Esophagus squamous epithelium (tissue), 5 donors: ENCODE results near the gene ACP4. TPM values are rescaled to one million over a fixed set of nuclear protein-coding genes. Genes with fewer than 3 reads are reported as not detected.

Source experiments
- DNase-seq: peaks from one replicate; lab custom pipeline; 2025; lab: John Stamatoyannopoulos, UW
- H3K27ac ChIP-seq, 4 donors: fragments of 200-600 bp; sonication (generic); one replicate each; pipeline ENCODE4 v1.5.1; 2016 to 2019; ENCODE audit warnings: mild to moderate bottlenecking in 1 of 4
- H3K27me3 ChIP-seq, 4 donors: fragments of 200-600 bp; sonication (generic); 1 replicate in 3 of 4; 2 replicates in 1 of 4; pipeline versions ENCODE4 v1.5.1 to v1.6.0; 2017 to 2021; ENCODE audit warnings: antibody characterized with exemption in 1 of 4
- H3K36me3 ChIP-seq, 3 donors: fragments of 200-600 bp; sonication (generic); one replicate each; pipeline ENCODE4 v1.5.1; 2016 to 2019
- H3K4me1 ChIP-seq, 3 donors: fragments of 200-600 bp; sonication (generic); one replicate each; pipeline ENCODE4 v1.5.1; 2017 to 2019
- H3K4me3 ChIP-seq, 4 donors: fragments of 200-600 bp; sonication (generic); 1 replicate in 3 of 4; 2 replicates in 1 of 4; pipeline ENCODE4 v1.5.1; 2016 to 2019; ENCODE audit warnings: mild to moderate bottlenecking in 2 of 4, moderate library complexity in 1 of 4
- H3K9me3 ChIP-seq, 3 donors: fragments of 200-600 bp; sonication (generic); one replicate each; pipeline ENCODE4 v1.5.1; 2016 to 2019
- POLR2A ChIP-seq, 4 donors: fragments of 450-650 bp; IDR thresholded peaks; one replicate each; pipeline ENCODE4 v1.6.1; 2017; ENCODE audit warnings: antibody characterized with exemption in 4 of 4, mild to moderate bottlenecking in 4 of 4, moderate library complexity in 3 of 4
- WGBS, 2 donors: methylation state at CpG; one replicate each; pipeline ENCODE4 v1.1.5; 2018; 5-methylcytosine and 5-hydroxymethylcytosine counted together
- intact Hi-C: fragments of 100-400 bp; cut with DNase I; formaldehyde crosslinking; loops from one replicate; pipeline ENCODE4 v1.15.0; 2022
- small RNA-seq, 4 donors: library from RNA; depleted of rRNA; stranded (forward); fragments of <200 nt; gene quantifications; one replicate each; pipeline ENCODE3, GENCODE V24; 2016
- total RNA-seq, 4 donors: library from RNA; depleted of rRNA; stranded (reverse); fragments of >200 nt; gene quantifications; one replicate each; pipeline ENCODE4 v1.1.0, GENCODE V29; 2016
- donor health status: DM: yes; HTN: yes; CAD: no.

Gene ACP4
- total RNA-seq, 4 donors from 2014 or later, result not detected

GRCh38 chr19:50844296-50844935 is 54.2 kb downstream of the ACP4 start:
- no peak overlapping the region for H3K27ac ChIP-seq
- WGBS, 2 donors, result 58 to 62% methylated on average over 5 to 8 of the region's 8 CpGs

More at GRCh38 chr19:50844296-50844935, 54.2 kb downstream of the ACP4 start:
- TF ChIP-seq POLR2A (IDR thresholded peaks at IDR 0.05), result no peak
- Histone ChIP-seq H3K9me3 (peaks cover 0 to 11% (median 0%) of the 10 kb centered on the region in 3 donors), H3K4me3 (no peak overlapping the region), H3K36me3 (no peaks in the 10 kb centered on the region), H3K4me1 (no peaks in the 10 kb centered on the region), H3K27me3 (peaks cover 0 to 38% (median 0%) of the 10 kb centered on the region in 4 donors)
- no peak for DNase-seq
- intact Hi-C loops, result no loop called here

Small RNA genes within 50 kb of the gene (small RNA-seq; reads per million reads assigned to genes)
- gene SNORD88A, result 330 to 777 (median 456) reads per million in 4 donors
- 0 reads per million in 4 donors for gene SNORD88B
- 0 reads per million in 4 donors for gene SNORD88C

Other genes starting within 250 kb of the ACP4 start
- 1 to 10 TPM in 1 of 4 donors, under 1 TPM in 3; 0.18 to 1.5 (median 0.44) TPM for gene LRRC4B, start 222.0 kb upstream of the ACP4 start, total RNA-seq
- gene SYT3, start 150.5 kb upstream of the ACP4 start, total RNA-seq, result 1 to 10 TPM in 1 of 4 donors, under 1 TPM in 1, not detected in 2; 0.53 to 2.2 TPM
- not detected for gene C19orf81, start 141.0 kb upstream of the ACP4 start, total RNA-seq
- gene SHANK1, start 70.6 kb upstream of the ACP4 start, total RNA-seq, result under 1 TPM in 1 of 4 donors, not detected in 3; 0.06 TPM
- gene CLEC11A, start 67.1 kb upstream of the ACP4 start, total RNA-seq, result 10 to 100 TPM in 1 of 4 donors, 1 to 10 TPM in 2, under 1 TPM in 1; 0.80 to 11.1 (median 3.9) TPM
- not detected for gene GPR32, start 20.0 kb upstream of the ACP4 start, total RNA-seq
- not detected for gene KLK1, start 33.4 kb downstream of the ACP4 start, total RNA-seq
- not detected for gene KLK15, start 43.2 kb downstream of the ACP4 start, total RNA-seq
- gene KLK3, start 64.5 kb downstream of the ACP4 start, total RNA-seq, result not detected
- gene KLK2, start 83.0 kb downstream of the ACP4 start, total RNA-seq, result not detected
- gene KLK4, start 121.0 kb downstream of the ACP4 start, total RNA-seq, result not detected
- 10 to 100 TPM in 3 of 4 donors, 1 to 10 TPM in 1; 5.9 to 84.7 (median 49.9) TPM for gene KLK5, start 162.6 kb downstream of the ACP4 start, total RNA-seq
- 100 to 1,000 TPM in 2 of 4 donors, 10 to 100 TPM in 1, 1 to 10 TPM in 1; 6.1 to 160 (median 102) TPM for gene KLK6, start 179.2 kb downstream of the ACP4 start, total RNA-seq
- gene KLK7, start 193.5 kb downstream of the ACP4 start, total RNA-seq, result 100 to 1,000 TPM in 3 of 4 donors, 1 to 10 TPM in 1; 9.5 to 309 (median 198) TPM
- gene KLK8, start 211.2 kb downstream of the ACP4 start, total RNA-seq, result 100 to 1,000 TPM in 3 of 4 donors, 10 to 100 TPM in 1; 32.8 to 235 (median 191) TPM
- 100 to 1,000 TPM in 3 of 4 donors, 10 to 100 TPM in 1; 73.4 to 816 (median 310) TPM for gene KLK10, start 229.3 kb downstream of the ACP4 start, total RNA-seq
- 100 to 1,000 TPM; 171 to 460 (median 244) TPM for gene KLK11, start 236.2 kb downstream of the ACP4 start, total RNA-seq
- 100 to 1,000 TPM in 2 of 4 donors, 10 to 100 TPM in 2; 16.2 to 231 (median 115) TPM for gene KLK12, start 244.6 kb downstream of the ACP4 start, total RNA-seq